Hepatocyte (in vitro differentiated cells): ENCODE data around the gene NKAIN2. TPM values are rescaled to one million over a fixed set of nuclear protein-coding genes. Genes with fewer than 3 reads are reported as not detected.

Experiments used
- DNase-seq: peaks from one replicate; pipeline ENCODE4 v3.0.0-alpha.2; 2016; ENCODE audit warnings: low spot score
- H2AFZ ChIP-seq: fragments of 200-600 bp; sonication (generic); 2 replicates; pipeline ENCODE4 v1.6.0; 2016; ENCODE audit warnings: antibody characterized with exemption, mild to moderate bottlenecking
- H3K27ac ChIP-seq: fragments of 200-600 bp; sonication (generic); 2 replicates; pipeline ENCODE4 v1.5.1; 2016; ENCODE audit warnings: mild to moderate bottlenecking
- H3K27me3 ChIP-seq: fragments of 200-600 bp; sonication (generic); 2 replicates; pipeline ENCODE4 v1.6.1; 2016
- H3K36me3 ChIP-seq: fragments of 200-600 bp; sonication (generic); replicated peaks from 2 replicates; pipeline ENCODE4 v1.5.1; 2016; ENCODE audit warnings: low read depth; ENCODE audit not compliant: insufficient read depth
- H3K4me1 ChIP-seq: fragments of 200-600 bp; sonication (generic); 2 replicates; pipeline ENCODE4 v1.5.1; 2016; ENCODE audit warnings: mild to moderate bottlenecking, moderate library complexity; ENCODE audit not compliant: insufficient read depth
- H3K4me2 ChIP-seq: fragments of 200-600 bp; sonication (generic); 2 replicates; pipeline ENCODE4 v1.6.0; 2016
- H3K4me3 ChIP-seq: fragments of 200-600 bp; sonication (generic); 2 replicates; pipeline ENCODE4 v1.5.1; 2016; ENCODE audit warnings: mild to moderate bottlenecking
- H3K79me2 ChIP-seq: fragments of 200-600 bp; sonication (generic); 2 replicates; pipeline ENCODE4 v1.6.0; 2017; ENCODE audit warnings: mild to moderate bottlenecking
- H3K9me2 ChIP-seq: fragments of 200-600 bp; sonication (generic); replicated peaks from 2 replicates; pipeline ENCODE4 v1.6.0; 2017; ENCODE audit warnings: mild to moderate bottlenecking; ENCODE audit not compliant: insufficient read depth
- H3K9me3 ChIP-seq: fragments of 200-600 bp; sonication (generic); 2 replicates; pipeline ENCODE4 v1.5.1; 2016; ENCODE audit warnings: low read depth, mild to moderate bottlenecking
- H4K20me1 ChIP-seq: fragments of 200-600 bp; sonication (generic); 2 replicates; pipeline ENCODE4 v1.6.0; 2016; ENCODE audit warnings: mild to moderate bottlenecking; ENCODE audit not compliant: insufficient read depth, poor library complexity, severe bottlenecking
- CTCF ChIP-seq: fragments of 200-600 bp; sonication (generic); IDR thresholded peaks from 2 replicates; pipeline ENCODE4 v1.5.1; 2016; ENCODE audit warnings: antibody characterized with exemption, mild to moderate bottlenecking; ENCODE audit not compliant: poor library complexity
- EZH2 ChIP-seq: fragments of 200-600 bp; sonication (generic); IDR thresholded peaks from 2 replicates; pipeline ENCODE4 v1.6.1; 2016; ENCODE audit warnings: antibody characterized with exemption, mild to moderate bottlenecking, borderline replicate concordance
- EZH2phosphoT487 ChIP-seq: fragments of 200-600 bp; sonication (generic); IDR thresholded peaks from one replicate; pipeline ENCODE4 v1.6.1; 2018; ENCODE audit warnings: antibody characterized with exemption, mild to moderate bottlenecking, low read depth, moderate library complexity; ENCODE audit not compliant: unreplicated experiment, severe bottlenecking
- WGBS: methylation state at CpG from one replicate; pipeline ENCODE4 v1.1.6; 2016; ENCODE audit warnings: low lambda C conversion rate; ENCODE audit errors: missing lambda C conversion rate; 5-methylcytosine and 5-hydroxymethylcytosine counted together
- polyA plus RNA-seq: library from polyadenylated mRNA; unstranded; fragments of >200 nt; fragmentation: Nextera tagmentation; extraction: Ambion mirVana; gene quantifications from 2 replicates; pipeline ENCODE4 v1.2.1, GENCODE V29; 2016
- total RNA-seq: library from RNA; depleted of rRNA; stranded (reverse); fragments of >200 nt; gene quantifications from 2 replicates; pipeline ENCODE4 v1.2.3, GENCODE V29; 2014

NKAIN2 gene
- total and polyA plus RNA-seq, 2 experiments from 2014 or later, result 0.48 to 2.6 TPM

GRCh38 chr6:123873974-123874373 is 70.3 kb downstream of the NKAIN2 start:
- no peak overlapping the region for H3K27ac ChIP-seq
- H3K27me3 ChIP-seq, result no peaks in the 10 kb centered on the region
- H3K4me3 ChIP-seq, result no peak overlapping the region
- no peaks in the 10 kb centered on the region for H3K9me3 ChIP-seq
- no peaks in the 10 kb centered on the region for H3K9me2 ChIP-seq
- H4K20me1 ChIP-seq, result no peaks in the 10 kb centered on the region
- 75% methylated on average over 1 of the region's 1 CpG for WGBS
- DNase-seq, result no peak
- no peak for TF ChIP-seq EZH2
- no peak for TF ChIP-seq CTCF
- no peak for TF ChIP-seq EZH2phosphoT487
- no peaks in the 10 kb centered on the region for H3K4me1 ChIP-seq
- no peak overlapping the region for H2AFZ ChIP-seq
- no peaks in the 10 kb centered on the region for H3K79me2 ChIP-seq
- no peak overlapping the region for H3K4me2 ChIP-seq
- no peaks in the 10 kb centered on the region for H3K36me3 ChIP-seq

- H3K9me3 ChIP-seq, result no peaks in the 10 kb centered on the region
- H2AFZ ChIP-seq, result no peak overlapping the region
- H3K36me3 ChIP-seq, result no peaks in the 10 kb centered on the region
- WGBS, result 61% methylated on average over 1 of the region's 1 CpG
- DNase-seq, result no peak
- no peak overlapping the region for H3K27ac ChIP-seq
- no peak overlapping the region for H3K4me2 ChIP-seq
- TF ChIP-seq EZH2phosphoT487, result no peak
- no peak for TF ChIP-seq EZH2
- no peak for TF ChIP-seq CTCF
- no peaks in the 10 kb centered on the region for H4K20me1 ChIP-seq
- H3K79me2 ChIP-seq, result no peaks in the 10 kb centered on the region
- no peaks in the 10 kb centered on the region for H3K27me3 ChIP-seq
- H3K4me1 ChIP-seq, result no peaks in the 10 kb centered on the region
- H3K9me2 ChIP-seq, result no peaks in the 10 kb centered on the region
- H3K4me3 ChIP-seq, result no peak overlapping the region
Measured at GRCh38 chr6:123875784-123876183, 72.1 kb downstream of the NKAIN2 start.

GRCh38 chr6:123879749-123880148 is 76.1 kb downstream of the NKAIN2 start:
- Histone ChIP-seq H2AFZ (no peak overlapping the region), H3K27me3 (no peaks in the 10 kb centered on the region), H3K4me2 (no peak overlapping the region), H4K20me1 (no peaks in the 10 kb centered on the region), H3K36me3 (no peaks in the 10 kb centered on the region), H3K9me3 (no peaks in the 10 kb centered on the region), H3K4me1 (no peaks in the 10 kb centered on the region), H3K9me2 (no peaks in the 10 kb centered on the region), H3K27ac (no peak overlapping the region), H3K79me2 (no peaks in the 10 kb centered on the region), H3K4me3 (no peak overlapping the region)
- no peak for DNase-seq
- WGBS, result 79% methylated on average over 2 of the region's 2 CpGs
- TF ChIP-seq EZH2phosphoT487, result no peak
- TF ChIP-seq CTCF, result no peak
- no peak for TF ChIP-seq EZH2
